Measurements from ENCODE around the gene TOP2A.

The TOP2A gene

DNA sequence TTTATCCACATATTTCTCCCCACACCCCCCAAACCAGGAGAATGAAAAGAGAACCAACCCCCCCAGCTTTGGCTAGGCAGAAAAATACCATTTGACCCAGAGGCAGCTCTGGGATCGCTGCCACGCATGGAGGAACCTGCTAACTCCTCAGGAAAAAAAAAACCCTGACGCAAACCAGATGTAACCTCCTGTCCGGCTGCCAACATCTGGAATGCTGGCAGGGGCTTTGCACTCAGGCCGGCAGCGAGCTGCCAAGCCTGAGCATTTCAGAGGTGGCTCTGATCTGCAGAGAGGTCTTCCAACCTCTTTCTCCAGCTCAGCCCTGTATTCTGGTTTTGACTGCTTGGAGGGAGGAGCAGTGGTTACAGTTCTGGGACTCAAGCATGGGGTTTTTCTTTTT, 33.7 kb upstream of the TOP2A start:
- no peak for DNase-seq

- DNase-seq, result peak; percentile 64 to 66
Observed at GRCh38 chr17:40450175-40450574, 32.5 kb upstream of the TOP2A start.

- DNase-seq, result no peak
Observed at GRCh38 chr17:40448639-40449261, 31.1 kb upstream of the TOP2A start.

- no peak for DNase-seq
Observed at GRCh38 chr17:40448213-40448638, 30.5 kb upstream of the TOP2A start.

DNA sequence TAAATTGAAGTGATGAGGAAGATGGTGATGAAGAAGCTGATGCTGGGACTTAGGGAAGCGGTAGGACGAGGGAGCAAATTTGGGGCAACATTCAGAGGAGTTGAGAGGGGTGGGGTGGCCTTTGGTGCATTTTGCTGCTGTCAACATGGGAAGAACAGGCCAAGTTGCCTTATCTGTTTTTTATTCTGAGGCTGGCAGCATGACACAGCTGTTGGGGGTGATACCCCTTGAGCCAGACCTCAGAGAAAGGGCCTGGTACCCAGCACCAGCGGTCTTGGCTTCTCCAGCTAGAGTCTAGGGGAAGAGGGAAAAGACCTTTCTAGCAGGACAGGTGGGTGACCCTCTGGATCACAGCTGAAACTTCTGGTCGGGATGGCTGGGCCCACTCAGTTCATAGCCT, 30.1 kb upstream of the TOP2A start:
- DNase-seq, result no peak

GRCh38 chr17:40447148-40447644, 29.5 kb upstream of the TOP2A start:
- no peak for DNase-seq

GRCh38 chr17:40445751-40446468, 28.2 kb upstream of the TOP2A start:
- no peak for DNase-seq

GRCh38 chr17:40443988-40444899, 26.5 kb upstream of the TOP2A start:
- DNase-seq, result peak; percentile 57 to 62

GRCh38 chr17:40443196-40443987, 25.7 kb upstream of the TOP2A start, which contains the start of gene IGFBP4:
IGFBP4 (plus strand) TSS chr17:40443450; CDS start chr17:40443736, 286 bp downstream.
- DNase-seq, result peak; percentile 77 to 83

- DNase-seq, result peak in 1 of 2 experiments; percentile 30
Observed at GRCh38 chr17:40442392-40443195, 24.9 kb upstream of the TOP2A start.

GRCh38 chr17:40440166-40440565, 22.5 kb upstream of the TOP2A start:
- DNase-seq, result no peak

DNA sequence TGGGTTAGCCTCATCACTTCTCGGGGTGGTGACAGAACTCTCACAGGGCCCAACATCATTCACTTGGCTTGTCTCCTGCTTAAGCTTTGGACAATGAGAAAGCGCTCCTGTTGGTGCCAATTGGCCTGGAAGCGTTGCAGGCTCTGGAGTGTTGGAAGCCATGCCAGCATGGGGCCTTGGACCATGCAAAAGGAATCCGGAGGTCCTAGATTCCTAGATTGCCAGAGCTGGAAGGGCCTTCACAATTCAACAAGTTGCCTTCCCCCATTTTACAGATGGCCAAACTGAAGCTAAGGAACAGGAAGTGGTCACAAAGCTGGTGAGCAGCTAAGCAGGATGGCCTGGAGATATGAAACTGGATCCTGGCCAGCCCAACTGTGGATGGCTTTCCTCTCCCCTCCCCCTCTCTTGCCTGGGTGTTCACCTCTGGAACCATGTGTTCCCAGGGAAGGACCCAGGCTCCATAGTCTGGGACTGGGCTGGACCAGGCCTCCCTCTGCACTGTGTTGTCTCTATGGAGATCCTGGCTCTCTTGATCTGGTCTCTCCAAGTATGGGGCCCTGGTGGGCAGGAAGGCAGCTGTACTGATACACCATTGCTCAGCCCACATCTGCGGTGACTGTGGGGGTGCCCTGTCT, 19.5 kb upstream of the TOP2A start:
- DNase-seq, result no peak

DNA sequence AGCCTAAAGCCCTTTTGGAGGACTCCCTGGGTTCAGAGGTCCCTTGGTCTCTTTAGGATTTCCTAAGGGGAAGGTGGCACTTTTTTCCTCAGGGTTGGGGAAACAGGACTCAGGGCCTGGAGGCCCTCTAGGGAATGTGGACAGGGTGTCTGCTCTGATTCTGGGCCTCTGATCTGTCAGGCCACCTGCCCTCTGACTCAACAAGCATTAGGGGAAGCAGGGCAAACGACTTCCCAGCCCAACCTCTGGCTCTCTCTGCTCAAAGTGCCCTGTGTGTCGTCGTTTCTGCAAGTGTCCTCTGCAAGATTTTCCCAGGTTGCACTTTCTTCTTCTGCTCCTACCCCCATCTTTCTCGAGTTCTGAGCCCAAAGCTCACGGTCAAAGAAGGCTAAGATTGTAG, 18.9 kb upstream of the TOP2A start:
- DNase-seq, result no peak

GRCh38 chr17:40433551-40434415, 16.1 kb upstream of the TOP2A start:
- peak; percentile 48 to 52 for DNase-seq

- no peak for DNase-seq
Observed at GRCh38 chr17:40432864-40433528, 15.3 kb upstream of the TOP2A start.

DNA sequence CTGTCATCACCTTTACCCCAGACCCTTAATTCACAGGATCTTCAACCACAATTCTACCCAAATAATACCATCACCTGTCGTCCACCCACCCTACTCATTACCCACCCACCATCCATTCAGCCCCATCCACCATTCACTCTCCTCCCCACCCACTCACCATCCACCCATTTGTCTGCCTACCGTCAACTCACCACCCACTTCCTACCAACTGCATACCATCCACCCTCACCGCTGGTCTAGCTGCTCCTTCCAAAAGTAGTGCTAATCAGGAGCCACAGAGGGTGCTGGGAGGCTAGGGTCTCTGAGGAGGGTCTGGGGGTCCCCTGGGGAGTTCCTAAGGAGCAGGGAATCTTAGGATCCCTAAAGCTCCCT, 13.5 kb upstream of the TOP2A start:
- DNase-seq, result peak; percentile 6 to 12

DNA sequence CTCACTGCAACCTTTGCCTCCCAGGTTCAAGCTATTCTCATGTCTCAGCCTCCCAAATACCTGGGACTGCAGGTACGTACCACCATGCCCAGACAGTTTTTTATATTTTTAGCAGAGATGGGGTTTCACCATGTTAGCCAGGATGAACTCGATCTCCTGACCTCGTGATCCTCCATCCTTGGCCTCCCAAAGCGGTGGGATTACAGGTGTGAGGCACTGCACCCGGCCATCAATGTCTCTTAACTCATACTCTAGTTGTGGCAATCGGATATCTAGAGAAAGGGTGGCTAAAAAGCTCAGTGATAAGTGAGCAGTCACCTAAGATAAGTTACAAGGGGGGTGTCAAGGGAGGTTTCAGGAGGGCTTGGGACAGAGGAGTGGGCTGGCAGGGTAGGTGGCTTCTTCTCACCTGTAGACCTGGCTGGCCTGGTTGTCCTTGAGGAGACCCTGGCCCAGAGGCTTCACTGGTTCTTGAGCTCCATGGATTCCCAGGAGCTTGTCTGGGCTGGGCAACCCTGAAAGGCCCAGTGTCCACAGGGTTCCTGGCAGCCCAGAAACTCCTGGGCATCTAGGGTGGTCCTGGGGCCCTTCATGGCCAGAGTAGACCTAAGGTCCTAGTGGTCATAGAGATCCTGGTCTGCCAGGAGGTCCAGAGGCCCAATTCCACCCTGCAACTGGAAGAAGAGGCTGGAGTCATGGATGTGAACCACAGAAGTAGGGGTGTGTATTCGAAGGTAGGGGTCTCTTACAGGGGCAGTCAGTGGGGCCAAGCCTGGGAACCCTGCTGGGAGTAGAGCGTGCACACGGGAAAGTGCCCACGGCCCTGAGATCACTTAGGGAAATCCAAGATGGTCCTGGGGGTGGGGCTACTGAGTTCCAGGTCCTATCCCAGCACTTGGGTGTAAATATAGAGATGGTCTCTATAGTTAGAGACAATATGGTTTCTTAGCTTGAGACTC, 12.9 kb upstream of the TOP2A start:
- peak; percentile 9 to 10 for DNase-seq

GRCh38 chr17:40427002-40427491, 9.4 kb upstream of the TOP2A start:
- peak; percentile 41 to 44 for DNase-seq

Measured in activated T-cell treated with anti-CD3 and anti-CD28 coated beads, Interleukin-2, amount 50 U/mL, for 48 hours (primary cell).